ENCODE data around the gene LAD1.

LAD1 gene

DNA sequence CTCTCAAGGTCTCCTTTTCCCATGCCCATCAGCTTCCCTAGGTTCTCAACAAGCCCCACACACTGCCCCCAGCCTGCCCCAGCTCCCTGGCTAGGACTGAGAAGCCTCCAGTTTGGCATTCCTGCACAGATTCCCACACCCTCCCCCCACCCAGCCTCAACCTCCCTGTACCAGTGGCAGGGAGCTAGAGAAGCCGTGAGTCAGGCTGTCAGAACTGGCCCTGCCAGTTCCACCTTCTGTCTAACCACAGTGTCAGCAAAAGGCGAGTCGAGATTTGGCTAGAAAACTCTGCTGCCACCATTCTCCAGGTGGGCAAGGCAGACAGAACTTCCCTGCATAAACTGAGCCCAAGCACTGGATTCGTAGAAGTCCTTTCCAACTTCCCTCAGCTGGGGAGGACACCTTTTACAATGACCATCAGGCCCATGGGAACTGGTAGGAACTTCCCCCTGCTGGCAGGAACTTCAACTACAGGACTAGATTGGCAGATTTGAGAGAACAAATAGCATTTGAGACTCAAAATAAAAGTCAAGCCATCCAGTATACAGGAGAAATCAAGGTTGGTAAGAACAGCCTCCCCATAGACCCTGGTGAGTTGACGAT, 52.7 kb downstream of the LAD1 start:
- Mint-ChIP-seq H3K27ac (no peak overlapping the region), H3K27me3 (peaks cover 29% of the 10 kb centered on the region), H3K4me3 (no peak overlapping the region), H3K9me3 (no peaks in the 10 kb centered on the region), H3K4me1 (ENCODE audit: low read depth) (no peaks in the 10 kb centered on the region), H3K36me3 (ENCODE audit: low read depth) (no peaks in the 10 kb centered on the region)

DNA sequence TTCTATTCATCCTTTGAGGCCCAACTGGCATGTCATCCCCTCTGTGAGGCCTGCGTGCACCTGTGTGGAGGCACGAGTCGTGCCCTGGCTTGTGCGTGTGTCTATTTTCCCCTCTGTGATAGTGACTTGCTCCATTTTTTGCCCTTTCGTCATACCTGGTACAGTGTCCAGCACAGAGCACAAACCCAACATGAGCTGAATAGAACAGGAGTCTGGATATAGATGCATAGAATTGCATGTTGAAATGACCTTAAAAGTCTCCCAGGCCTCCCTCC, 54.1 kb downstream of the LAD1 start:
- H3K4me1 Mint-ChIP-seq (ENCODE audit: low read depth): no peaks in the 10 kb centered on the region
- H3K27ac Mint-ChIP-seq: no peak overlapping the region
- H3K27me3 Mint-ChIP-seq: peaks cover 29% of the 10 kb centered on the region
- no peaks in the 10 kb centered on the region for H3K9me3 Mint-ChIP-seq
- H3K36me3 Mint-ChIP-seq (ENCODE audit: low read depth): no peaks in the 10 kb centered on the region
- H3K4me3 Mint-ChIP-seq: no peak overlapping the region

DNA sequence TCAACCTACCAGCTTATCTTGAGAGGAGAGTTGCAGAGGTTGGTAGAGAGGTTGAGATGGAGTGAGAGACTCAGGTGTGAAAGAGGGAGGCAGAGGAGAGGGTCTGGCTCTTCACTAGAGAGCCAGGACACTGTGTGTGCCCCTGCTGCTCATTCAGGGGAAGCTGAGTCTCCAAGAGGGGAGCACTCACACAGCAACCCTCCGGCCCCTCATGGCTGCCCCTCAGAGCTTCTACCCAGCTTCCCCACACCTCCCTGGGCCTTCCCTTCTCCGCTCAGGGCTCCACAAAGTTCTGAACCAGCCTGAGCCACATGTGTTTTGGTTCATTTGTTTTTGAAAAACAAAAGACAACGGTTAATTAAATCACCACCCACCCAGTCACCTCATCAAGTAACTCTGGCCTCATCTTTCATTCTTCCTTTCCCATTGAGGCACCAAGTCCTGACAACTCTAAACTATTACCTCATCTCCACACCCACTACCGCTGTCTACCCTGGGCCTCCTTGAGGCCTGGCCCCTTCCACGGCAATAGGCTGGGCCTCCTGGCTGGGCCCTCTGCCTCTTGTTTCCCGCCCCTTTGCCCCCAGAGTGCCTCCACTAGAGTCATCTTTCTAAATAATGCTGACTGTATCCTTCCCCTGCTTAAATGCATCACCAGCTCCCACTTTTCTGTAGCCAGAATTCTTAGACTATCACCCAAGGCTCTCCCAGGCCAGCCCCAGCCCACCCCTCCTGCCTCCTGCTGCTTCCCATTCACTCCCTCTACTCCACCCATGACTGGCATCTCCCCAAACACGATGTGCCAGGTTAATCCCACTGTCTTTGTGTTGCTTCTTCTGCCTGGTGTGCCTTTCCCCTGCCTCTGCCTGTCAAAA, 54.7 kb downstream of the LAD1 start:
- Mint-ChIP-seq H3K27me3 (peaks cover 27% of the 10 kb centered on the region), H3K9me3 (no peaks in the 10 kb centered on the region), H3K27ac (no peak overlapping the region), H3K36me3 (ENCODE audit: low read depth) (no peaks in the 10 kb centered on the region), H3K4me3 (no peak overlapping the region), H3K4me1 (ENCODE audit: low read depth) (no peaks in the 10 kb centered on the region)

DNA sequence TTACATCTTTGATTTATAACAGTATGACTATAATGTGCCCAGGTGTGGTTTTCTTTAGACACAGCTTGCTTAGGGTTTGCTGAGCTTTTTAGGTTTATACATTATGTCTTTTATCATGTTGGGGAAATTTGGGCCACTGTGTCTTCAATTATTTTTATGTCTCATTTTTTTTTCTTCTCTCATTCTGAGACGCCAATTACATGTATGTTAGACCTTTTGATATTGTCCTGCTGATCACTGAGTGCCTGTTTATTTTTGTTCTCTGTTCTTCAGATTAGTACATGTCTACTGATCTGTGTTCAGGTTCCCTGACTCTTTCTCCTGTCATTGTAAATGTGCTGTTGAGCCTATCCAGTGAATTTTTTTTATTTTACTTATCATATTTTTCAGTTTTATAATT, 57.7 kb downstream of the LAD1 start:
- Mint-ChIP-seq H3K27me3 (peaks cover 14% of the 10 kb centered on the region), H3K36me3 (ENCODE audit: low read depth) (no peaks in the 10 kb centered on the region), H3K9me3 (no peaks in the 10 kb centered on the region), H3K27ac (no peak overlapping the region), H3K4me3 (no peak overlapping the region), H3K4me1 (ENCODE audit: low read depth) (no peaks in the 10 kb centered on the region)

DNA sequence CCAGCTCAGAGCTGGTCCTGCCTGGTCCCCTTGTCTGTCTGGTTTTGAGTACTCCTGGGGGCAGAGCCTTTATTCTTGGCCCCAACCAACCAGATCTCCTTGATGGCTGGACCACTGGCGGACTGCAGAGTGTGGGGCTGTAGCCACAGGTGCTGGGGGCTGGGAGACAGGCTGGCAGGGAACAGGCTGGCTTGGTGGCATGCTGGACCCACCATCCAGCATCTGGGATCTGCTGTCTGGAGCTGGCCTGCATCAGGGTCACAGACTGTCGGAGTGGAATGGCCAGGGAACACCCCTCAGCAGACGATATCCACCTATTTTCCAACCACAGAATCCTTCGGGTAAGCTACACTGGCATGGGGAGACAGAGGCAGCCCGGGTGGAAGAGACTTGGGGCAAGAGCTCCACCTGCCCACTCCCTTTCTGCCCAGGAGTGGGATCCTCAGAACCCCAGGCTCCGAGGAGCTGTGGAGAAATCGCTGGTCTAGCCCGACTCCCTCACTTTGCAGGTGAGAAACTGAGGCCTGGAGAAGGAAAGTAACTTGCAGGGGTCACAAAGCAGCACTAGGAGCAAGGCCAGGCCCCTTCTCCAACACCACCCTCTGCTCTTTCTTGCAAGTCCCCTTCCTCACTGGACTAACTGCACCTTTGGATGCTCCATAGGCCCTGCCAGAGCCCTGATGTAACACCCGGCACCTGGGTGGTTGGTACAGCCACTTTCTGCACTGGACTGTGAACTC, 62.2 kb downstream of the LAD1 start:
- Mint-ChIP-seq H3K27ac (no peak overlapping the region), H3K36me3 (ENCODE audit: low read depth) (no peaks in the 10 kb centered on the region), H3K27me3 (peaks cover 10% of the 10 kb centered on the region), H3K4me1 (ENCODE audit: low read depth) (no peaks in the 10 kb centered on the region), H3K9me3 (no peaks in the 10 kb centered on the region), H3K4me3 (no peak overlapping the region)

DNA sequence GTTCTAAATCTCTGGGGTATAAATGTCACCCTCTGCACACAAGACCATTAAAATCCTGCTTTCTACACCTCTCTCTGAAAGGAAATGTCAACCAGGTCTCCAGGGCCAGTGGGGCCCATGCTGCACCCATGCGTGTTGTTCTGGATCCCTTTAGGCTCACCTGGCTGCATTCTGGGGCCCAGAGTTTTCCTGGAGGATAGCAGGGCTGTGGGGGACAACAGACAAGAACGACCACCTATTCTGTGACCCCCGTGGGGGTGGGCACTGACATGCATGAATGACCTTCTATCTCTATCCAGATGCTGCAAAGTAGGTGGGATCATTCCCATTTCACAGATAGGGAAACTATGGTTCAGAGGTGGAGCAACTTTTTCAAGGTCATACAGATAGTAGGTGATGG, 63.2 kb downstream of the LAD1 start:
- Mint-ChIP-seq H3K36me3 (ENCODE audit: low read depth) (no peaks in the 10 kb centered on the region), H3K9me3 (no peaks in the 10 kb centered on the region), H3K27ac (no peak overlapping the region), H3K4me3 (no peak overlapping the region), H3K4me1 (ENCODE audit: low read depth) (no peaks in the 10 kb centered on the region), H3K27me3 (peaks cover 4% of the 10 kb centered on the region)

DNA sequence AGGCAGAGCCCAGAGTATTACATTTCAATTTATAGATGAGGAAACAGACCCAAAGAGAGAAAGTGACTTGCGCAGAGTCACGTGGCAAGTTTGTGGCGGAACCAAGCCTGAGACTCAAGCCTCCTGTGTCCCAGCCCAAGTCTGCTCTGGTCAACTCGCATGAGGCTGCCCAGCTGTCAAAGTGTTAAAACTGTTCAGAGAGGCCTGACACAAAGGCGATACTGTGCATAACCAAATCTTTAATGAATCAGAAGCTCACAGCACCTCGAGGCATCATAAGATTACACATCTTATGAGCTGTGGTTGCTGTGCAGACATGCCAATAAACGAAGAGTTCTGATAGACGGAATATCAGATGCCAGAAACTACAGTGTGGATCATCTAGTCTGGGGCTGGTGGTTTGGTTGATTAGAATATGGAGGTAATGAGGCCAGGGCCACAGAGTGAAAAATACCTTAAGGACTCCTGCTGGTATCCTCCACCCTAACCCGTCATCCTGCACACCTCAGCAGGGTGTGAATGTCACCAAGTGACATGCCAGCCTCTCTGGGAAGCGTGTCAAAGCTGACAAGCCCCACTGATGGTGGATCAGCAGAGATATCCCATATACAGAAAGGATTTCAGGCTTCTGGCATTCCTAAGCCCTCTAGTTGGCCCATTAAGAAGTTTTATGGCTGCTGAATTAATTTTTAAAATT, 63.8 kb downstream of the LAD1 start:
- H3K9me3 Mint-ChIP-seq: no peaks in the 10 kb centered on the region

DNA sequence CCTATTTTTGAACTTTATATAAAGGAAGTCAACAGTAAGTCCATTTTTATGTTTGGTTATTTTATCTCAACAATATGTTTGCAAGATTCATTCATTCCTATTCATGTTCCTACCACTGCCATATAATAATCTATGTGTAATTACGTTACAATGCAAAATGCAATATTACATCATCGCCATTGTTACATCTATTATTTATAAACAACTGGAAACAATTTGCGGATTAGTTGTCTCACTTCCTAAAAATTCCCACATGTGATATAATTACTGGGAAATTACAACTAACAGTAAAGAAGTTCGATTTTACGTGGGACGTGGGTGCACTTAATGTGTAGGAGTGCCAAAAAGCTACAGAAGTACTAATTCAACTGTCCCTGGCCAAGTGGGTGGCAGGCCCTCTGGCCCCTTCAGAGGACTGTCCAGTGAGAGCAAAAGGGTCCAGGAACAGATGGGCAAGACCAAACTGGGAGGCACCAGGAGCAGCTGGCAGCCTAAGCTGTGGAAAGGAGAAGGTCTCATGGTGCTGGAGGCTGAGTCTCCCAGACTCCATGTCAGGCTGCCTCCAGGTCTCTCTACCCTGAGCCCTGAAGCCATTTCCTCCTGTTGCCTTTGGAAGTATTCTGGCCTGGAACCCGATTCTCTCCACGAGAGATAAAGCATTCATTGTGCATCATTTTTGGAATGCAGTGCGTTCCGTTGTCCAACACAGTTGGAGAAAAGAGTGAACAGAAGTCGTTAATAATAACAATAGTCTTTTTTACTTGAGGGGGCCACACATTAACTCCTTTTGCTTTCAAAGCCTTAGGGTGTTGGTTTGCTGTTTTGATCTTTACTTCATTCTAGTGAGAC, 64.6 kb downstream of the LAD1 start:
- Mint-ChIP-seq H3K27ac (no peak overlapping the region), H3K9me3 (no peaks in the 10 kb centered on the region), H3K36me3 (ENCODE audit: low read depth) (no peaks in the 10 kb centered on the region), H3K4me3 (no peak overlapping the region), H3K4me1 (ENCODE audit: low read depth) (no peaks in the 10 kb centered on the region), H3K27me3 (peaks cover 4% of the 10 kb centered on the region)

More for the DNA sequence above, 63.8 kb downstream of the LAD1 start:
- H3K36me3 Mint-ChIP-seq (ENCODE audit: low read depth): no peaks in the 10 kb centered on the region
- H3K27me3 Mint-ChIP-seq: peaks cover 4% of the 10 kb centered on the region
- H3K4me3 Mint-ChIP-seq: no peak overlapping the region
- H3K27ac Mint-ChIP-seq: no peak overlapping the region
- H3K4me1 Mint-ChIP-seq (ENCODE audit: low read depth): no peaks in the 10 kb centered on the region

DNA sequence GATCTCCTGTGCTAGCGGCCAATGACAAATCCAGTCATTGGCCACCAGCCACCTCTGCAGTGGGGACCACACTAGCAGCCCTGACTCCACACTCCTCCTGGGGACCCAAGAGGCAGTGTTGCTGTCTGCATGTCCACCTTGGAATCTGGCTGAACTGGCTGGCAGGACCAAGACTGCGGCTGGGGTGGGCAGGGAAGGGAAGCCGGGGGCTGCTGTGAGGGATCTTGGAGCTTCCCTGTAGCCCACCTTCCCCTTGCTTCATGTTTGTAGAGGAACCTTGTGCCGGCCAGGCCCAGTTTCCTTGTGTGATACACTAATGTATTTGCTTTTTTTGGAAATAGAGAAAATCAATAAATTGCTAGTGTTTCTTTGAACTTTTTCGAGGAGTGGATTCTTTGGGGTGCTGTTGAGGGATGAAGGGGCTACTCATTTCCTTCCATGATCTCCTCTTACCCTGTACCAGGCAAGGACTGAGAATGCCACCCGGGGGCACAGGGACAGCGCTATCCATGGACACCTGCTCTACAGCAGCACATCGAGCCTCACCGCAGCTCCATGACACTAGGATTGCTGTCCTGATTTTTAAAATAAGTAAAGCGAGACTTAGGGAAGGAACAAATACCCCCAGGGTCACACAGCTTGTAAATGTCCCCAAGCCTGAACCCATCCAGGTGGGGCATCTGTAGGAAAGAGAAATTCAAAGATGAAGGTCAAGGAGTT, 66.3 kb downstream of the LAD1 start:
- no peak overlapping the region for H3K27ac Mint-ChIP-seq
- H3K9me3 Mint-ChIP-seq: no peaks in the 10 kb centered on the region
- no peaks in the 10 kb centered on the region for H3K27me3 Mint-ChIP-seq
- H3K36me3 Mint-ChIP-seq (ENCODE audit: low read depth): no peaks in the 10 kb centered on the region
- no peak overlapping the region for H3K4me3 Mint-ChIP-seq
- no peaks in the 10 kb centered on the region for H3K4me1 Mint-ChIP-seq (ENCODE audit: low read depth)

DNA sequence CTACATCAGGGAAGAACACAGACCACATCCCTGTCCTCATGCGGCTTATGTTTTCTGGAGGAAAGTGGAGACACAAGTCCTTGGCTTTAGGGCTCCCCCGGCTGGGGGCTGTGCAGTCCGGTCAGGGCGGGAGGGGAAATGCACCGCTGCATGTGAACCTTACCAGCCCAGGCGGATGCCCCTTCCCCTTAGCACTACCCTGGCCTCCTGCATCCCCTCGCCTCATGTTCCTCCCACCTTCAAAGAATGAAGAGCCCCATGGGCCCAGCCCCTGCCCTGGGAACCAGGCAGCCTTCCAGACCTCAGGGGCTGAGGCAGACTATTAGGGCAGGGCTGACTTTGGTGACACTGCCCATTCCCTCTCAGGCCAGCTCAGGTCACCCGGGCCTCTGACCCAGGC, 67.1 kb downstream of the LAD1 start:
- Mint-ChIP-seq H3K27ac (no peak overlapping the region), H3K4me1 (ENCODE audit: low read depth) (no peaks in the 10 kb centered on the region), H3K27me3 (no peaks in the 10 kb centered on the region), H3K4me3 (no peak overlapping the region), H3K9me3 (no peaks in the 10 kb centered on the region), H3K36me3 (ENCODE audit: low read depth) (no peaks in the 10 kb centered on the region)

DNA sequence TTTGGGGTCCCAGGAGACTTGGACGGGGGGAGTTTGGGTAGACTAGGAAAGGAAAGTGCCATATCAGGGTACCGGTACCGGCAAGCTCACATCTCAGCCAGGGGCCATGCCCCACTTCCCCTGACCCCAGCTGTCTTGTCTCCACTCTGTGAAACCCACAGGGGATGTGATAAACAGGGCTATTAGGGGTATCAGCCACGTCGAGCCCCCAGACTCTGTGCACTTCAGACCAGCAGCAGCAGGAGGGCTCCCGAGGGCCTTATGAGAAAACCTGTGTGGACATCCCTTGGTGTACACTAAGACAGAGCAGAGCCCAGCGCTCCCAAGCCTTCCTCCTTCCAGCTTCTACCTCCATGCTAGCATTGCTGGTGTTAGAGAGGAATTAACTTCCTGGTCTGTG, 68.0 kb downstream of the LAD1 start:
- no peaks in the 10 kb centered on the region for H3K36me3 Mint-ChIP-seq (ENCODE audit: low read depth)
- no peaks in the 10 kb centered on the region for H3K9me3 Mint-ChIP-seq
- no peak overlapping the region for H3K27ac Mint-ChIP-seq
- H3K4me1 Mint-ChIP-seq (ENCODE audit: low read depth): no peaks in the 10 kb centered on the region
- H3K4me3 Mint-ChIP-seq: no peak overlapping the region
- H3K27me3 Mint-ChIP-seq: no peaks in the 10 kb centered on the region

All from stimulated activated naive CD8-positive, alpha-beta T cell treated with anti-CD3 and anti-CD28 coated beads, Interleukin-15, Interleukin-2, amounts not matched to agents 100 ng/mL and 50 ng/mL, for 24 hours (primary cell).